SH-SY5Y (cell line): Measurements from ENCODE around the gene SHROOM2.
A peak's percentile ranks its signal among the peaks of the same experiment; 100 is the strongest.

Experiments
- GATA2 ChIP-seq: IDR thresholded peaks from 2 replicates; pipeline ENCODE4 v1.6.1; 2011; ENCODE audit warnings: mild to moderate bottlenecking, low read depth, low read length
- GATA3 ChIP-seq: IDR thresholded peaks from 2 replicates; pipeline ENCODE4 v1.6.1; 2011; ENCODE audit warnings: low read depth, mild to moderate bottlenecking, low read length, moderate library complexity

Gene SHROOM2

GRCh38 chrX:9912351-9913145 is 126.3 kb downstream of the SHROOM2 start:
- TF ChIP-seq GATA3 (no peak), GATA2 (no peak)

- TF ChIP-seq GATA2 (peak; percentile 22; the same call in 1 of the 2 replicates), GATA3 (no peak)
Measured at GRCh38 chrX:9913146-9913433, 126.9 kb downstream of the SHROOM2 start.

GRCh38 chrX:9917861-9918260 is 131.6 kb downstream of the SHROOM2 start:
- TF ChIP-seq GATA3 (no peak), GATA2 (no peak)

- TF ChIP-seq GATA3 (no peak), GATA2 (no peak)
Measured at GRCh38 chrX:9919632-9920172, 133.5 kb downstream of the SHROOM2 start.

- no peak for TF ChIP-seq GATA3
- TF ChIP-seq GATA2: no peak
Measured at GRCh38 chrX:9921407-9921806, 135.2 kb downstream of the SHROOM2 start.

- no peak for TF ChIP-seq GATA3
- no peak for TF ChIP-seq GATA2
Measured at GRCh38 chrX:9923357-9923756, 137.1 kb downstream of the SHROOM2 start.

- TF ChIP-seq GATA3: no peak
- no peak for TF ChIP-seq GATA2
Measured at GRCh38 chrX:9926002-9926401, 139.8 kb downstream of the SHROOM2 start.

- TF ChIP-seq GATA2 (no peak), GATA3 (no peak)
Measured at GRCh38 chrX:9927698-9928482, 141.7 kb downstream of the SHROOM2 start.

GRCh38 chrX:9935436-9935835 is 149.2 kb downstream of the SHROOM2 start:
- TF ChIP-seq GATA3: no peak
- TF ChIP-seq GATA2: no peak

GRCh38 chrX:9937761-9938160 is 151.5 kb downstream of the SHROOM2 start:
- TF ChIP-seq GATA3 (no peak), GATA2 (no peak)

- TF ChIP-seq GATA3 (no peak), GATA2 (no peak)
Measured at GRCh38 chrX:9938516-9938915, 152.3 kb downstream of the SHROOM2 start.

- TF ChIP-seq GATA3: no peak
- TF ChIP-seq GATA2: no peak
Measured at GRCh38 chrX:9940421-9940820, 154.2 kb downstream of the SHROOM2 start.

GRCh38 chrX:9942086-9942485 is 155.9 kb downstream of the SHROOM2 start:
- TF ChIP-seq GATA2 (no peak), GATA3 (no peak)

- no peak for TF ChIP-seq GATA3
Measured at GRCh38 chrX:9943420-9943819, 157.2 kb downstream of the SHROOM2 start.
